OCI-LY7 (cell line): ENCODE measurements around the gene ARID5B.
A peak's percentile ranks its signal among the peaks of the same experiment; 100 is the strongest.

Experiments used
- EZH2phosphoT487 ChIP-seq: fragments of 200-600 bp; sonication (generic); IDR thresholded peaks from 2 replicates; pipeline ENCODE4 v1.6.1; 2018; ENCODE audit warnings: low read depth, borderline replicate concordance, mild to moderate bottlenecking, mixed run types, antibody characterized with exemption, low read length, moderate library complexity, mixed read lengths
- TF ChIP-seq, protein P1 (sequence below): fragments of 200-600 bp; sonication (generic); conservative IDR thresholded peaks from 2 replicates; pipeline ENCODE4 v1.5.1; 2014; ENCODE audit warnings: mild to moderate bottlenecking, antibody characterized with exemption, low read length, moderate library complexity, mixed read lengths

DNA sequence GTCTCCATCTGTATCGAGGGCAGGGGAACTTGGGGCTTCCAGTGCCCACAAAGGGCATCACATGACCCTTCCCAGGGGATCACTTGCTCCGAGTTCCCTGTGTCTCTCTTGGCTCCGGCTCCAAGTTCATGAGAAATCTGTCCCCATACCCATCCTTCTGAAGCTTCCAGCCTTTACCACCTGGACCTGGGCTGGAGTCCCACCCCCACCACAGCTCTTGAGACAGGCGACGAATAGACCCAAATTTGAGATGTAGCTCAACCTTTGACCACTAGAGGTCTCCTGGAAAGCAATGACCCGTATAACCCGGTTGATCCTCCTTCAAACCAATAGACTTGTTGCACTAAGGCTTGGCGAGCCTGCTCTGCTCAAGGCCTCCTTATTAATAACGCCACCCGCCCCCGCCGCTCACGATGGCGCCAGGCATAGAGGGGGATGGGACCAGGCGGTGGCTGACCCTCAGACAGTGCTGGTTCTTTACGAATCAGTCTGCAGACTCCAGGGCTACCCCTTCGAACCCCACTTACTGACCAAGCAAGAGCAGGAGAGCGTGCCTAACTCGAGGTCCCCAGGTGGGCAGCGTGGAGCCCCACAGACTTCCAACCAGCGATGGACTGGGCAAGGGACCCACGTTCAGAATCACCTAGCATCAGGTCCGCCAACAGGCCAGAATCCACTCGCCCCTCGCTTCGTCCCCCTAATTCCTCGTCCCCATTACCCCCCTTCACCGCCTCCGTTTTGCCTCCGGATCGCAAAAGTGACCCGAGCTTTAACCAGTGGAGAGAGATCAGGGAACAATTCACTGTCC lies 4.4 kb upstream of the ARID5B start:
- no peak for TF ChIP-seq EZH2phosphoT487
- TF ChIP-seq, protein P1, sequence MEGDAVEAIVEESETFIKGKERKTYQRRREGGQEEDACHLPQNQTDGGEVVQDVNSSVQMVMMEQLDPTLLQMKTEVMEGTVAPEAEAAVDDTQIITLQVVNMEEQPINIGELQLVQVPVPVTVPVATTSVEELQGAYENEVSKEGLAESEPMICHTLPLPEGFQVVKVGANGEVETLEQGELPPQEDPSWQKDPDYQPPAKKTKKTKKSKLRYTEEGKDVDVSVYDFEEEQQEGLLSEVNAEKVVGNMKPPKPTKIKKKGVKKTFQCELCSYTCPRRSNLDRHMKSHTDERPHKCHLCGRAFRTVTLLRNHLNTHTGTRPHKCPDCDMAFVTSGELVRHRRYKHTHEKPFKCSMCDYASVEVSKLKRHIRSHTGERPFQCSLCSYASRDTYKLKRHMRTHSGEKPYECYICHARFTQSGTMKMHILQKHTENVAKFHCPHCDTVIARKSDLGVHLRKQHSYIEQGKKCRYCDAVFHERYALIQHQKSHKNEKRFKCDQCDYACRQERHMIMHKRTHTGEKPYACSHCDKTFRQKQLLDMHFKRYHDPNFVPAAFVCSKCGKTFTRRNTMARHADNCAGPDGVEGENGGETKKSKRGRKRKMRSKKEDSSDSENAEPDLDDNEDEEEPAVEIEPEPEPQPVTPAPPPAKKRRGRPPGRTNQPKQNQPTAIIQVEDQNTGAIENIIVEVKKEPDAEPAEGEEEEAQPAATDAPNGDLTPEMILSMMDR = peak; percentile 83
